AG09319 (cell line): ENCODE measurements around the gene CCDC51.
A peak's percentile ranks its signal among the peaks of the same experiment; 100 is the strongest.
"Not testable (repeated sequence)": the region's sequence is repeated elsewhere in the genome, so short reads cannot be mapped to it uniquely, and the experiment has no call there.

ENCODE experiments used
- DNase-seq: peaks from one replicate; pipeline ENCODE4 v3.0.0-alpha.2; 2010; ENCODE audit warnings: low read depth; ENCODE audit errors: extremely low read depth
- TF ChIP-seq, protein P1 (sequence below): IDR thresholded peaks from 2 replicates; pipeline ENCODE4 v1.5.1; 2011; ENCODE audit warnings: low read depth, mild to moderate bottlenecking, inconsistent platforms, low read length, moderate library complexity

Gene CCDC51

DNA sequence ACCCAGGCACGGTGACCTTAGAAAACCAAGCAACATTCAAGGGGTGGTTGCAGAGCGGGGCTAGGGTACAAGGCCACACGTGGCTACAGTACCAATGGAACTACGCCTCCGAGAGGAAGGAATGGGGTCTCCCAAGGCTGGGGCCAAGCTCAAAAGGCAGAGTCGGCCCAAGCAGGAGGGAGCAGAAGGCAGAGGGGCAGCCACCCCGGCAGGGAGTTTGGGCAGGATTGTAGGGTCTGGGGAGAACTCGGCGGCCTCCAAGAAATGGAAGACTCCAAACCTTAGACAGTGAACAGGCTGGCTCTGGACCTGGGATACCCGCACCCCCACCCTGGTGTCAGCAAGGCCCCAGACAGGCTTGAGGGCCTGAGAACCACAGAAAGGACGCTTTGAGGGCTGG is 35.3 kb upstream of the CCDC51 start:
- TF ChIP-seq, protein P1, sequence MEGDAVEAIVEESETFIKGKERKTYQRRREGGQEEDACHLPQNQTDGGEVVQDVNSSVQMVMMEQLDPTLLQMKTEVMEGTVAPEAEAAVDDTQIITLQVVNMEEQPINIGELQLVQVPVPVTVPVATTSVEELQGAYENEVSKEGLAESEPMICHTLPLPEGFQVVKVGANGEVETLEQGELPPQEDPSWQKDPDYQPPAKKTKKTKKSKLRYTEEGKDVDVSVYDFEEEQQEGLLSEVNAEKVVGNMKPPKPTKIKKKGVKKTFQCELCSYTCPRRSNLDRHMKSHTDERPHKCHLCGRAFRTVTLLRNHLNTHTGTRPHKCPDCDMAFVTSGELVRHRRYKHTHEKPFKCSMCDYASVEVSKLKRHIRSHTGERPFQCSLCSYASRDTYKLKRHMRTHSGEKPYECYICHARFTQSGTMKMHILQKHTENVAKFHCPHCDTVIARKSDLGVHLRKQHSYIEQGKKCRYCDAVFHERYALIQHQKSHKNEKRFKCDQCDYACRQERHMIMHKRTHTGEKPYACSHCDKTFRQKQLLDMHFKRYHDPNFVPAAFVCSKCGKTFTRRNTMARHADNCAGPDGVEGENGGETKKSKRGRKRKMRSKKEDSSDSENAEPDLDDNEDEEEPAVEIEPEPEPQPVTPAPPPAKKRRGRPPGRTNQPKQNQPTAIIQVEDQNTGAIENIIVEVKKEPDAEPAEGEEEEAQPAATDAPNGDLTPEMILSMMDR, result no peak
- DNase-seq, result no peak

DNA sequence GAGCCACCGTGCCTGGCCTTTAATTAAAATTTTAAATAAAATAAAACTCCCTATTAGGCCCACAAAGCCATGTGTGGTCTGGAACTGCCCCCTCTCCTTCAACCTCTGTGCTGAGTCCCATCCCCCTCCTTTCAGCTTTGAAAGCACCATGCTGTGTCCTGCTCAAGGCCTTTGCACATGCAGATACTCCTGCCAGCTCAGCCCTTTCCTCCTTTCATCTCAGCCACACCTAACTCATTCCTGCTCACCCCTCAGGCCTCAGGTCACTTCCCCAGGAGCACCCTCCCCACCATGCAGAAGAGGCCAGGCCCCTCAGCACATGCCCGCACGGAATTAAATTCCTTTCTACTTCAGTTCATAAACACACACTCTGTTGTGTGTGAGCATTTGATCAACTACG is 34.7 kb upstream of the CCDC51 start:
- TF ChIP-seq, protein P1, result no peak
- no peak for DNase-seq

DNA sequence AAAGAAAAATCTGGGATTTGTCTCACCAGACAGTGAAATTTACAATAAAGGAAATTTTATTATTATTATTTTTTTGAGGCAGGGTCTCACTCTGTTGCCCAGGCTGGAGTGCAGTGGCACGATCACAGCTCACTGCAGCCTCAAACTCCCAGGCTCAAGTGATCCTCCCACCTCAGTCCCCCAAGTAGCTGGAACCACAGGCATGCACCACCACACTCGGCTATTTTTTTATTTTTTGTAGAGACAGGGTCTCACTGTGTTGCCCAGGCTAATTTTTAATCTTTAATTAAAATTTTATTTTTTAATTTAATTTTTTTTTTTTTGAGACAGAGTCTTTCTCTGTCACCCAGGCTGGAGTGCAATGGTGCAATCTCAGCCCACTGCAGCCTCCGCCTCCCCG is 34.1 kb upstream of the CCDC51 start:
- not testable (repeated sequence) for DNase-seq

DNA sequence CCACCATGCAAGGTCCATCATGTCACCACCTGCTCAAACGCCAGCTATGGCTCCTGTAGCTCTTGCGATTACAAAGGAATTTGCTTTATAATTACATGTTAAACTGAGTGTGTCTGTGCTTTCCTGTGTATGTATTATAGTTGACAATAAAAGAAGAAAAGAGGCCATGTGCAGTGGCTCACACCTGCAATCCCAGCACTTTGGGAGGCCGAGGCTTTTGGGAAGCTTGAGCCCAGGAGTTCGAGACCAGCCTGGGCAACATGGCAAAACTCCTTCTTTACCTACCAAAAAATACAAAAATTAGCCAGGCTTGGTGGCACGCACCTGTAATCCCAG is 33.7 kb upstream of the CCDC51 start:
- no peak for DNase-seq
- TF ChIP-seq, protein P1, result no peak

DNA sequence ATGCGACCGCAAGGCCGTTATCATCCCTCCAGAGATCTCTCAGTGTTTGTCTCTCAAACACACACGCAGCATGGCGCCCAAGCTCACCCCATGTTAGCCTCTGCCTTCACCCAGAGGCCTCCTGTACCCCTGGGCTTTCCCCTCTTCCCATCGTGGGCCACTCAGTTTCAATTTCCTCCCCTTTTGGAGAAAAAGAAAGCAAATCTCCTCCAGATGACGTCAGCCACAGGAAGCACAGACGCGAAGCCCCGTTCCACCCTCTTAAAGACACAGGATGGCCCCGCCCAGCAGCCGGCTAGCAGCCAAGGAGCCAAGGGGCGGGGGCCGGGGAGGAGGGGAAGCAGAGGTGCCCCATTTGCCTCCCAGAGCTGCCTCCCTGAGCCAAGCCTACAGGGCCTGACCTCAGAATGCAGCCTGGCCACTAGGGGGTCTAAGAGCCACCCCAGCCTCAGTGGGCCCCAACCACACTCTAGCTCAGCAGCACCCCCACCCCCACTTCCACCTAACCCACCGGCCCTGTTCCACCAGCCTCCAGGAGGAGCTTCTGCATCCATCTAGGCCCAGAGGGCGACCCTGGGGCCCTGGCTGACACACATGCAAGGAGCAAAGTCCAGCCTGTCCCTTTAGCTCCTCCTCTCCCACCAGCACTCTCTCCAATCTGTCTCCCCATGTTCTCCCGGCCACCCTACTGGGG is 33.2 kb upstream of the CCDC51 start:
- peak; percentile 80 for DNase-seq
- TF ChIP-seq, protein P1, result peak; percentile 44

DNA sequence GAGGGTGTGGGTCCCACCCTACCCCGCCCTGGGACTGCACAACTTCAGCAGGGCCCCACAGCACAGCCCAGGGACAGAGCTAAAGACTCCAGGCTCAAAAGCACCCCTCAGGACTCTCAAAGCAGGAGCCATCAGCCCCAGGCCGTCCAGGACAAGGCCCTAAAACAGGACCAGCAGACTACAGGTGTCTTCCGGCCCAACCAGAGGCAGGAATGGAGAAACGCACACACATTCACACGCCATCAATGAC is 32.7 kb upstream of the CCDC51 start:
- TF ChIP-seq, protein P1, result no peak
- no peak for DNase-seq

DNA sequence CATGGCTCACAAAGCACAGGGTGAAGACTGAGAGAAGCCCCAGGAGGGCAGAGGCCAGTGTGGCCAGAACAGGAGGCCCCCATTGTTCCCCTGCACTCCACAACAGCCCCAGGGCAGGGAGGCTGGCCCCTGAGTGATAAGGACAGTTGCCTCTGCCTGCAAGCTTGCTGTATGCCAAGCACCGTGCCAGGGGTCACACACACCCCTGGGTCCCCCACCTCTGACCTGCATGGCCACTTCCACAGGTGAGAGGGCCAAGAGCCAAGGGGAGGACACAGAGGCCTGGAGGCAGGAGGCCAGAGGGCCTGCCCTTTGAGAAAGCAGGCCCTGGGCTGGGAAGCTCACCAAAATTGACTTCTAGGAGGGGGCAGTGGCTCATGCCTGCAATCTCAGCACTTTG is 30.4 kb upstream of the CCDC51 start:
- DNase-seq, result no peak
- TF ChIP-seq, protein P1, result no peak
